ENCODE results near the gene CCDC83.
"Not testable (repeated sequence)": the region's sequence is repeated elsewhere in the genome, so short reads cannot be mapped to it uniquely, and the experiment has no call there.

Gene CCDC83

GRCh38 chr11:85945788-85946187 lies 90.6 kb downstream of the CCDC83 start:
- no peak for DNase-seq

GRCh38 chr11:85946221-85946620 lies 91.0 kb downstream of the CCDC83 start:
- peak in 1 of 2 donors; percentile 63 for DNase-seq

- DNase-seq, result peak; percentile 29 to 92
These were observed 92.5 kb downstream of the CCDC83 start for GRCh38 chr11:85947431-85948272.

GRCh38 chr11:85948884-85949283 lies 93.7 kb downstream of the CCDC83 start:
- DNase-seq, result no peak

GRCh38 chr11:85949798-85950197 lies 94.6 kb downstream of the CCDC83 start:
- DNase-seq, result no peak

- no peak for DNase-seq
These were observed 95.3 kb downstream of the CCDC83 start for GRCh38 chr11:85950317-85951048.

DNA sequence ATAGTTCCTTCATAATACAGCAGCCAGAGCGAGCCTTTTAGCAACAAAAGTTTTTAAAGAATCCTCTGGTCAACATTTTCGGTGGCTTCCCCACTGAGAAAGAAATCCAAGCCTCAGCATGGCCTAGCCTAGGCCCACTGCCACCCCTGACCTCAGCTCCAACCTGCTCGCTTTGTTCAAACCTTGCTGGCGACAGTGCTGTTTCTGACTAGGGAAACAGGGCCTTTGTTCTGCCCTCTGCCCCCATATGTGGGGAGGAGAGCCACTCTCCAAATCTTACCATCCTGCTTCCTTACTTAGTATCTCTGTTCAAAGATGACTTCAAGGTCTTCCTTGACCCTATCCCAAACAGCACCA lies 95.8 kb downstream of the CCDC83 start:
- no peak for DNase-seq

DNA sequence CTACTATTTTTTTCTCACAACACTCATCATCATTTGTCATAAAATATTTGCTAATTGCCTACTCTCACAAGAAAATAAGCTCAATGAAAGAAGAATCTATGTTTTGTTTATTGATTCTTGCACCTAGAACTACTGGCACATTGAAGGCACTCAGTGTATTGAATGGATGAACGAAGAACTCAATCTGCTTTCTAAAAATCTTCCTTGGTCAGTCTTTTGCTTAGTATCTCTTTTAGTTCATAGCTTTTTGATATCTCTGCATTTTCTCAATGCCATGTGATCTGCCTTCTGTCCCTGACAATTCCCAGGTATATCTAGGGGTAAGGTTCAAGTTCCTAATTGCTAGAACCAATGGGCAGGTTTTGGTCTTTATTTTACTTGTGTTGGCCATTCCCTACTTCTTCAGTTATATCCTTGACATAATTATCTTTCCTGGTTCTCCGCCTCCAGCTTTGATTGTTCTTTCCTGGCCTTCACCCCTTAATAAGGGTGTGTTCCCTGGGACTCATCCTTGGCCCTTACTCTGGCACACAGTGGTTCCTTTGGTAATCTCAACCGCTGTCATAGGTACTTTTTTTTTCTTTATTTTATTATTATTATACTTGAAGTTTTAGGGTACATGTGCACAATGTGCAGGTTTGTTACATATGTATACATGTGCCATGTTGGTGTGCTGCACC lies 96.4 kb downstream of the CCDC83 start:
- DNase-seq, result no peak

DNA sequence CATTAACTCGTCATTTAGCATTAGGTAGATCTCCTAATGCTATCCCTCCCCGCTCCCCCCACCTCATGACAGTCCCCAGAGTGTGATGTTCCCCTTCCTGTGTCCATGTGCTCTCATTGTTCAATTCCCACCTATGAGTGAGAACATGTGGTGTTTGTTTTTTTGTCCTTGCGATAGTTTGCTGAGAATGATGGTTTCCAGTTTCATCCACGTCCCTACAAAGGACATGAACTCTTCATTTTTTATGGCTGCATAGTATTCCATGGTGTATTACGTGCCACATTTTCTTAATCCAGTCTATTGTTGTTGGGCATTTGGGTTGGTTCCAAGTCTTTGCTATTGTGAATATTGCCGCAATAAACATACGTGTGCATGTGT lies 96.9 kb downstream of the CCDC83 start:
- not testable (repeated sequence) for DNase-seq

GRCh38 chr11:85953491-85954143 lies 98.4 kb downstream of the CCDC83 start:
- no peak for DNase-seq

DNA sequence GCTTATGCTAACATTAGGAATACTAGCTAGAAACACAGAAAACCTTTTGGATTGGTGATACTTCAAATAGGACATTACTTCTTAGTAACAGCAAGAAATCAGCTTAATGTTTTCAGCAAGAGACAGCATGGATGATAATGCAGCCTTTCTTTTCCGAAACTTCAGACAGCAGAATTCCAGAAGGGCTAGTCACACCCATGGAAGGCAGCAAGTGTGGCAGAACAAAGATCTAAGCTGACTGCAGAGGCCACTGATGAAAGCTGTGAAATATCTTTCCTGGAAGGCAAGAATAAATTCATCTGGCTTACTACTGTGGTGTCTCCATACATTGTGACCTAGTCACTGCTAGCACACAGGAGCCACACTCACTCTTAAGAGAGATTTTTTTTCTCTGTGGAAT lies 100.3 kb downstream of the CCDC83 start:
- no peak for DNase-seq

DNA sequence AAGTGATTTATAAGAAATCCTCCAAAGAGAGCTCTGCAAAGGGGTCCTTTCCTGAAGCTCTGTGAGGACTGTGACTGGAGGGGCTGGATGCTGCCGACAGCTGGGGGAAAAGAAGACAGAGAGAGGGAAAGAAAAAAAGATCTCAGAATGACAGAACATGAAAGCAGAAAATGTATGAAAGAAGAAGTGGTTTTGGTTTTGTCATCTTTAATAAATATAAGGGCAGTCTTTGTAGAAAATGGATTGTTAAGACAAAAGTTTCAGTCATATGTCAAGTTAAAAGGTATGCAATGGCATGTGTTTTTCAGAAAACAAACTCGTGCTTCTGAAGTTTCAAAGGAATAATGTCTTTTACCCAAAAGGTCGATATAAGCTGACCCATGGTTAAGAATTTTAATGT lies 105.5 kb downstream of the CCDC83 start:
- DNase-seq, result no peak

DNA sequence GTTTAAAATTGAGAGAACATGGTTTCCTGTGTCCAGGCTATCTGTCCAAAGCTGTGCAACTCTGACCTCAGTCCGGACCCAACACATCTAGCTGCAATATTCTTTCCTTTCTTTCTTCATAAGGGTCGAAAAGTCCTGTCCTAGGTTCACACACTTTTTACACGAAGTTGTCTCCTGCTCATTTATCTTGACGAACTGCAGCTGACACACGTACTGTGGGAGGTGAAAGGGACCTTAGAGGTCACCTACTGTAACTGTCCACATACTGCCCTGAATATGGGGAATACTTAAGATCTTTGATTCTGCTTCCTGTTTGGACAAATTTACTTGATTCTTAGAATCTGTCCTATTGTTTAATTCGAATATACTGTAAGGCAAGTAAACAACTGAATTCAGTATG lies 105.9 kb downstream of the CCDC83 start:
- no peak for DNase-seq

DNA sequence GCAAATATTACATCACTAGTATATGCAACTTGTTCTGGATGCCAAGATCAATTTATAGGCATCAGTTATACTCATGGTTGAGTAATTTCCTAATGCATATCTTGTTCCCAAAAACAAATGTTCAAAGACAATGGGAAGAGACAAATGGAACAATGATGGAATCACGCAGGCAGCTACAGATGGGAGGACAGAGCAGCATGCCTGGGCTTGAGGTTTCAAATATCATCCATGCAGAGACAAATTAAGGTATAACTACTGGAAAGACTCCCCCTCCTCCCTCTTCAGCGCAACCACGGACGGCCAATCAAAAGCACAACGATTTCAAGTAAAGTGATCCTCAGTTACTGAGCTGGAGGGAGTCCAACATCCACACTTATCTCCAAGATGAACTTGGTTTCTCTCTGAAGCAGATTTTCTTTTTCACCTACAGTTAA lies 106.8 kb downstream of the CCDC83 start:
- no peak for DNase-seq

GRCh38 chr11:85965202-85965601 lies 110.0 kb downstream of the CCDC83 start:
- no peak for DNase-seq

DNA sequence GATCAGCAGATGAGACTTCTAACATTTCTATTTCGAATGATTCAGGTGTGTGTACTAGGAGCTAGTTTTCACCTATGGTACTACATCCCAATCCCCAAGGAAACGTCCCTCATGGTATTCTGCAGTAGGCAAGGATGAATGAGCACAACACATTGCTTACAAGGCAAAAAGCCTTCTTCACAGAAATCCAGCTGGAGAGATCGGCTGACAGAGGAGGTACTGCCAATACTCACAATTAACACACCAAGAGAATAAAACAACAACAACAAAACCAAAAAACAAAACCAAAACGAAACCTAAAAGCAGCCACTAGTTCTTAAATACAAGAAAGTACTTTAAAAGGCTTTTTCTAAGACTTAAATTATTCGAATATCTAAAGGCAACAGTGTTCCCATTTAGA lies 112.3 kb downstream of the CCDC83 start:
- DNase-seq, result peak in 1 of 2 donors; percentile 79

Measured in hippocampal formation (tissue), 2 donors.